Keratinocyte (primary cell): Measurements from ENCODE around the gene SPON1. TPM values are rescaled to one million over a fixed set of nuclear protein-coding genes. Genes with fewer than 3 reads are reported as not detected.

ENCODE experiments used
- DNase-seq: peaks from one replicate; pipeline ENCODE4 v3.0.0-alpha.2; 2011; ENCODE audit warnings: low read depth, missing footprints, low spot score
- FAIRE-seq: peaks from 2 replicates; lab custom pipeline; 2011; peaks lifted over from hg19 to GRCh38; lab: Jason Lieb, UNC
- H2AFZ ChIP-seq: 2 replicates; pipeline ENCODE4 v1.6.0; 2012; ENCODE audit warnings: low read length, control low read depth, inconsistent platforms; ENCODE audit not compliant: control insufficient read depth
- H3K27ac ChIP-seq: 2 replicates; pipeline ENCODE4 v1.5.1; 2011; ENCODE audit warnings: low read length; ENCODE audit not compliant: control insufficient read depth, insufficient read depth
- H3K27me3 ChIP-seq: 3 replicates; pipeline ENCODE4 v1.6.0; 2011; ENCODE audit warnings: low read length; ENCODE audit not compliant: control insufficient read depth, insufficient read depth; ENCODE audit errors: extremely low read depth
- H3K36me3 ChIP-seq, 2 experiments: 2 replicates in 1 of 2; 3 replicates in 1 of 2; pipeline ENCODE4 v1.5.1; 2011; ENCODE audit warnings: low read length in 2 of 2, mild to moderate bottlenecking in 1 of 2; ENCODE audit not compliant: control insufficient read depth in 2 of 2, insufficient read depth in 2 of 2; ENCODE audit errors: extremely low read depth in 1 of 2
- H3K4me1 ChIP-seq: 3 replicates; pipeline ENCODE4 v1.5.1; 2011; ENCODE audit warnings: low read length; ENCODE audit not compliant: control insufficient read depth, insufficient read depth; ENCODE audit errors: extremely low read depth
- H3K4me2 ChIP-seq: 3 replicates; pipeline ENCODE4 v1.6.0; 2011; ENCODE audit warnings: low read depth, low read length; ENCODE audit not compliant: control insufficient read depth, insufficient read depth; ENCODE audit errors: extremely low read depth
- H3K4me3 ChIP-seq, 3 experiments: fragments of 200-600 bp in 1 of 3; sonication (generic) in 1 of 3; 2 replicates in 2 of 3; 3 replicates in 1 of 3; pipeline ENCODE4 v1.5.1; 2011 to 2016; ENCODE audit warnings: low read length in 3 of 3, mild to moderate bottlenecking in 3 of 3, control low read depth in 2 of 3, inconsistent platforms in 1 of 3, low read depth in 1 of 3, mixed read lengths in 1 of 3, mixed run types in 1 of 3, moderate library complexity in 1 of 3; ENCODE audit not compliant: control insufficient read depth in 2 of 3, insufficient read depth in 2 of 3; ENCODE audit errors: extremely low read depth in 1 of 3
- H3K79me2 ChIP-seq: 2 replicates; pipeline ENCODE4 v1.6.0; 2012; ENCODE audit warnings: low read length; ENCODE audit not compliant: control insufficient read depth, insufficient read depth
- H3K9ac ChIP-seq: 3 replicates; pipeline ENCODE4 v1.6.0; 2011; ENCODE audit warnings: low read length; ENCODE audit not compliant: control insufficient read depth, insufficient read depth; ENCODE audit errors: extremely low read depth
- H3K9me1 ChIP-seq: 3 replicates; pipeline ENCODE4 v1.6.0; 2011; ENCODE audit warnings: low read length; ENCODE audit not compliant: control insufficient read depth, insufficient read depth; ENCODE audit errors: extremely low read depth
- H3K9me3 ChIP-seq: 2 replicates; pipeline ENCODE4 v1.5.1; 2012; ENCODE audit warnings: low read depth, low read length; ENCODE audit not compliant: control insufficient read depth
- H4K20me1 ChIP-seq: 3 replicates; pipeline ENCODE4 v1.6.0; 2011; ENCODE audit warnings: low read length; ENCODE audit not compliant: control insufficient read depth, insufficient read depth; ENCODE audit errors: extremely low read depth
- CTCF ChIP-seq, 3 experiments: IDR thresholded peaks in 1 of 3; conservative IDR thresholded peaks in 1 of 3; optimal IDR thresholded peaks in 1 of 3; 2 replicates in 2 of 3; 3 replicates in 1 of 3; pipeline versions ENCODE3 to v1.5.1; 2011; ENCODE audit warnings: low read length in 3 of 3, mild to moderate bottlenecking in 3 of 3, moderate library complexity in 2 of 3, control low read depth in 1 of 3, inconsistent platforms in 1 of 3; ENCODE audit not compliant: insufficient read depth in 2 of 3; ENCODE audit errors: extremely low read depth in 1 of 3
- EZH2 ChIP-seq: IDR thresholded peaks from one replicate; pipeline ENCODE4 v1.6.1; 2012; ENCODE audit warnings: inconsistent platforms, mild to moderate bottlenecking, low read length, moderate library complexity
- dilution Hi-C: fragments of 300-500 bp; cut with MboI; formaldehyde crosslinking; loops from one replicate; pipeline ENCODE4 v1.7.0; 2020; ENCODE audit warnings: low sequenced_read_pairs; ENCODE audit not compliant: extremely low pct_ligation_motif_present
- polyA plus RNA-seq, 5 experiments: library from polyadenylated mRNA; depleted of rRNA in 3 of 5; stranded (reverse) in 3 of 5; stranded (forward) in 1 of 5; unstranded in 1 of 5; fragments of >200 nt; gene quantifications; 1 replicate in 1 of 5; 2 replicates in 3 of 5; 3 replicates in 1 of 5; pipeline versions ENCODE4 v1.2.1 to v1.2.3, GENCODE V29; 2011 to 2012; ENCODE audit warnings: missing spikeins in 2 of 5, low read depth in 1 of 5, low replicate concordance in 1 of 5

Gene SPON1
- polyA plus RNA-seq, 1 donor (not counting 4 experiments of a cell fraction or from before 2014, with no cell fraction given): not detected

GRCh38 chr11:13949876-13950275 lies 12.6 kb upstream of the SPON1 start:
- H3K27me3 ChIP-seq: peaks cover 24% of the 10 kb centered on the region
- H3K9ac ChIP-seq: no peak overlapping the region
- no peak for FAIRE-seq
- no peak overlapping the region for H3K4me3 ChIP-seq
- no peak overlapping the region for H3K4me2 ChIP-seq
- no peaks in the 10 kb centered on the region for H3K4me1 ChIP-seq
- H3K9me1 ChIP-seq: no peaks in the 10 kb centered on the region
- no peak overlapping the region for H2AFZ ChIP-seq
- TF ChIP-seq CTCF (optimal IDR thresholded peaks at IDR 0.05 in 1 of 3, IDR thresholded peaks at IDR 0.05 in 1 of 3, conservative IDR thresholded peaks at IDR 0.05 in 1 of 3; ENCODE audit: extremely low read depth in 1 of 3, insufficient read depth in 2 of 3, low read length in 3 of 3) (no peak), EZH2 (no peak)
- no peaks in the 10 kb centered on the region for H3K9me3 ChIP-seq
- dilution Hi-C loops: loop anchor here (25.0 kb wide), 2 partner anchors 188 to 287 kb away; no protein-coding TSS in a partner anchor
- no peak for DNase-seq
- no peaks in the 10 kb centered on the region for H3K79me2 ChIP-seq
- no peaks in the 10 kb centered on the region for H4K20me1 ChIP-seq
- no peak overlapping the region for H3K27ac ChIP-seq
- no peaks in the 10 kb centered on the region for H3K36me3 ChIP-seq

GRCh38 chr11:13952221-13952620 lies 10.3 kb upstream of the SPON1 start:
- TF ChIP-seq CTCF (optimal IDR thresholded peaks at IDR 0.05 in 1 of 3, IDR thresholded peaks at IDR 0.05 in 1 of 3, conservative IDR thresholded peaks at IDR 0.05 in 1 of 3; ENCODE audit: extremely low read depth in 1 of 3, insufficient read depth in 2 of 3, low read length in 3 of 3): no peak
- no peak for TF ChIP-seq EZH2
- no peak overlapping the region for H3K9ac ChIP-seq
- no peaks in the 10 kb centered on the region for H3K4me1 ChIP-seq
- H3K27me3 ChIP-seq: peaks cover 41% of the 10 kb centered on the region
- no peak overlapping the region for H3K4me2 ChIP-seq
- H4K20me1 ChIP-seq: no peaks in the 10 kb centered on the region
- no peaks in the 10 kb centered on the region for H3K79me2 ChIP-seq
- no peak for DNase-seq
- FAIRE-seq: no peak
- H3K27ac ChIP-seq: no peak overlapping the region
- no peaks in the 10 kb centered on the region for H3K9me3 ChIP-seq
- no peaks in the 10 kb centered on the region for H3K36me3 ChIP-seq
- no peak overlapping the region for H2AFZ ChIP-seq
- no peak overlapping the region for H3K4me3 ChIP-seq
- dilution Hi-C loops: loop anchor here (25.0 kb wide), 2 partner anchors 190 to 285 kb away; no protein-coding TSS in a partner anchor
- H3K9me1 ChIP-seq: no peaks in the 10 kb centered on the region
